SK-N-SH treated with all-trans-retinoic acid at 6 μM for 48 hours (cell line): ENCODE results near the gene FNDC3B.

Experiments used
- ARNTL ChIP-seq: fragments of 450-650 bp; formaldehyde crosslinking; IDR thresholded peaks from 2 replicates; pipeline ENCODE4 v1.5.0; 2020; ENCODE audit warnings: low read depth, mild to moderate bottlenecking, moderate library complexity, borderline replicate concordance
- CREB5 ChIP-seq: fragments of 250-450 bp; sonication (Bioruptor Pico); IDR thresholded peaks from 2 replicates; pipeline ENCODE4 v1.5.1; 2020; ENCODE audit warnings: low read depth, mild to moderate bottlenecking, moderate library complexity
- ZFP30 ChIP-seq: fragments of 450-650 bp; formaldehyde crosslinking; IDR thresholded peaks from 2 replicates; pipeline ENCODE4 v1.5.0; 2022; ENCODE audit warnings: mild to moderate bottlenecking, moderate library complexity
- TF ChIP-seq, protein P1 (sequence below): fragments of 250-450 bp; sonication (Bioruptor Pico); IDR thresholded peaks from 2 replicates; pipeline ENCODE4 v1.8.0; 2020; ENCODE audit warnings: mild to moderate bottlenecking, moderate library complexity, borderline replicate concordance

- TF ChIP-seq ZFP30 (CRISPR knock-in tag) (no peak), CREB5 (CRISPR knock-in tag) (no peak), ARNTL (no peak)
- TF ChIP-seq, protein P1, sequence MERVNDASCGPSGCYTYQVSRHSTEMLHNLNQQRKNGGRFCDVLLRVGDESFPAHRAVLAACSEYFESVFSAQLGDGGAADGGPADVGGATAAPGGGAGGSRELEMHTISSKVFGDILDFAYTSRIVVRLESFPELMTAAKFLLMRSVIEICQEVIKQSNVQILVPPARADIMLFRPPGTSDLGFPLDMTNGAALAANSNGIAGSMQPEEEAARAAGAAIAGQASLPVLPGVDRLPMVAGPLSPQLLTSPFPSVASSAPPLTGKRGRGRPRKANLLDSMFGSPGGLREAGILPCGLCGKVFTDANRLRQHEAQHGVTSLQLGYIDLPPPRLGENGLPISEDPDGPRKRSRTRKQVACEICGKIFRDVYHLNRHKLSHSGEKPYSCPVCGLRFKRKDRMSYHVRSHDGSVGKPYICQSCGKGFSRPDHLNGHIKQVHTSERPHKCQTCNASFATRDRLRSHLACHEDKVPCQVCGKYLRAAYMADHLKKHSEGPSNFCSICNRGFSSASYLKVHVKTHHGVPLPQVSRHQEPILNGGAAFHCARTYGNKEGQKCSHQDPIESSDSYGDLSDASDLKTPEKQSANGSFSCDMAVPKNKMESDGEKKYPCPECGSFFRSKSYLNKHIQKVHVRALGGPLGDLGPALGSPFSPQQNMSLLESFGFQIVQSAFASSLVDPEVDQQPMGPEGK (CRISPR knock-in tag), result no peak
Measured at GRCh38 chr3:172033396-172033795, 6.0 kb upstream of the FNDC3B start.
